ENCODE measurements around the gene HDAC4.

HDAC4 gene

GRCh38 chr2:239376351-239376750 is 24.5 kb downstream of the HDAC4 start:
- H3K4me1 ChIP-seq (ENCODE audit: control insufficient read depth, insufficient read depth, low read length) = peaks cover 5% of the 10 kb centered on the region; the same call in 1 of the 2 replicates
- H3K27ac ChIP-seq (ENCODE audit: low read length) = no peak overlapping the region
- DNase-seq (ENCODE audit: low read depth, low spot score) = no peak
- peaks cover 3% of the 10 kb centered on the region; the same call in 1 of the 2 replicates for H3K36me3 ChIP-seq (ENCODE audit: control insufficient read depth, insufficient read depth, low read length)
- no peaks in the 10 kb centered on the region for H3K9me3 ChIP-seq (ENCODE audit: control insufficient read depth, insufficient read depth, low read length)
- no peak overlapping the region for H3K4me3 ChIP-seq (ENCODE audit: low read length)
- WGBS (ENCODE audit: insufficient coverage, insufficient read length) = no CpG with 5 or more reads among the region's 13 CpGs
- H3K27me3 ChIP-seq (ENCODE audit: control insufficient read depth, insufficient read depth, low read length) = no peaks in the 10 kb centered on the region

GRCh38 chr2:239375278-239376061 is 25.4 kb downstream of the HDAC4 start:
- H3K4me3 ChIP-seq (ENCODE audit: low read length) = no peak overlapping the region
- no peak overlapping the region for H3K27ac ChIP-seq (ENCODE audit: low read length)
- no CpG with 5 or more reads among the region's 31 CpGs for WGBS (ENCODE audit: insufficient coverage, insufficient read length)
- peaks cover 3% of the 10 kb centered on the region; the same call in 1 of the 2 replicates for H3K36me3 ChIP-seq (ENCODE audit: control insufficient read depth, insufficient read depth, low read length)
- H3K9me3 ChIP-seq (ENCODE audit: control insufficient read depth, insufficient read depth, low read length) = no peaks in the 10 kb centered on the region
- DNase-seq (ENCODE audit: low read depth, low spot score) = no peak
- 0 out of 2 replicates have a peak, but pooled peaks cover 1% of the 10 kb centered on the region for H3K4me1 ChIP-seq (ENCODE audit: control insufficient read depth, insufficient read depth, low read length)
- no peaks in the 10 kb centered on the region for H3K27me3 ChIP-seq (ENCODE audit: control insufficient read depth, insufficient read depth, low read length)

- no peak overlapping the region for H3K4me3 ChIP-seq (ENCODE audit: low read length)
- no peaks in the 10 kb centered on the region for H3K27me3 ChIP-seq (ENCODE audit: control insufficient read depth, insufficient read depth, low read length)
- no peaks in the 10 kb centered on the region for H3K9me3 ChIP-seq (ENCODE audit: control insufficient read depth, insufficient read depth, low read length)
- DNase-seq (ENCODE audit: low read depth, low spot score) = no peak
- H3K27ac ChIP-seq (ENCODE audit: low read length) = no peak overlapping the region
- 0 out of 2 replicates have a peak, but pooled peaks cover 1% of the 10 kb centered on the region for H3K4me1 ChIP-seq (ENCODE audit: control insufficient read depth, insufficient read depth, low read length)
- WGBS (ENCODE audit: insufficient coverage, insufficient read length) = no CpG with 5 or more reads among the region's 13 CpGs
- H3K36me3 ChIP-seq (ENCODE audit: control insufficient read depth, insufficient read depth, low read length) = peaks cover 3% of the 10 kb centered on the region; the same call in 1 of the 2 replicates
Observed at GRCh38 chr2:239374896-239375277, 25.9 kb downstream of the HDAC4 start.

GRCh38 chr2:239372835-239373234 is 28.0 kb downstream of the HDAC4 start:
- Histone ChIP-seq H3K4me3 (ENCODE audit: low read length) (no peak overlapping the region), H3K4me1 (ENCODE audit: control insufficient read depth, insufficient read depth, low read length) (0 out of 2 replicates have a peak, but pooled peaks cover 1% of the 10 kb centered on the region), H3K27me3 (ENCODE audit: control insufficient read depth, insufficient read depth, low read length) (no peaks in the 10 kb centered on the region), H3K9me3 (ENCODE audit: control insufficient read depth, insufficient read depth, low read length) (no peaks in the 10 kb centered on the region), H3K36me3 (ENCODE audit: control insufficient read depth, insufficient read depth, low read length) (peaks cover 3% of the 10 kb centered on the region; the same call in 1 of the 2 replicates), H3K27ac (ENCODE audit: low read length) (no peak overlapping the region)
- DNase-seq (ENCODE audit: low read depth, low spot score) = no peak
- WGBS (ENCODE audit: insufficient coverage, insufficient read length) = no CpG with 5 or more reads among the region's 13 CpGs

- Histone ChIP-seq H3K4me1 (ENCODE audit: control insufficient read depth, insufficient read depth, low read length) (0 out of 2 replicates have a peak, but pooled peaks cover 1% of the 10 kb centered on the region), H3K27ac (ENCODE audit: low read length) (no peak overlapping the region), H3K4me3 (ENCODE audit: low read length) (no peak overlapping the region), H3K27me3 (ENCODE audit: control insufficient read depth, insufficient read depth, low read length) (no peaks in the 10 kb centered on the region), H3K36me3 (ENCODE audit: control insufficient read depth, insufficient read depth, low read length) (peaks cover 3% of the 10 kb centered on the region; the same call in 1 of the 2 replicates), H3K9me3 (ENCODE audit: control insufficient read depth, insufficient read depth, low read length) (no peaks in the 10 kb centered on the region)
- no CpG with 5 or more reads among the region's 34 CpGs for WGBS (ENCODE audit: insufficient coverage, insufficient read length)
- no peak for DNase-seq (ENCODE audit: low read depth, low spot score)
Observed at GRCh38 chr2:239371726-239372686, 28.8 kb downstream of the HDAC4 start.

- Histone ChIP-seq H3K27me3 (ENCODE audit: control insufficient read depth, insufficient read depth, low read length) (no peaks in the 10 kb centered on the region), H3K27ac (ENCODE audit: low read length) (no peak overlapping the region), H3K4me3 (ENCODE audit: low read length) (no peak overlapping the region), H3K4me1 (ENCODE audit: control insufficient read depth, insufficient read depth, low read length) (0 out of 2 replicates have a peak, but pooled peaks cover 1% of the 10 kb centered on the region), H3K9me3 (ENCODE audit: control insufficient read depth, insufficient read depth, low read length) (no peaks in the 10 kb centered on the region), H3K36me3 (ENCODE audit: control insufficient read depth, insufficient read depth, low read length) (peaks cover 3% of the 10 kb centered on the region; the same call in 1 of the 2 replicates)
- WGBS (ENCODE audit: insufficient coverage, insufficient read length) = 100% methylated on average over 6 of the region's 13 CpGs
- no peak for DNase-seq (ENCODE audit: low read depth, low spot score)
Observed at GRCh38 chr2:239370876-239371725, 29.7 kb downstream of the HDAC4 start.

- Histone ChIP-seq H3K27me3 (ENCODE audit: control insufficient read depth, insufficient read depth, low read length) (no peaks in the 10 kb centered on the region), H3K36me3 (ENCODE audit: control insufficient read depth, insufficient read depth, low read length) (peaks cover 2% of the 10 kb centered on the region; the same call in 1 of the 2 replicates), H3K9me3 (ENCODE audit: control insufficient read depth, insufficient read depth, low read length) (no peaks in the 10 kb centered on the region), H3K27ac (ENCODE audit: low read length) (no peak overlapping the region), H3K4me3 (ENCODE audit: low read length) (no peak overlapping the region), H3K4me1 (ENCODE audit: control insufficient read depth, insufficient read depth, low read length) (0 out of 2 replicates have a peak, but pooled peaks cover 1% of the 10 kb centered on the region)
- no peak for DNase-seq (ENCODE audit: low read depth, low spot score)
- WGBS (ENCODE audit: insufficient coverage, insufficient read length) = no CpG with 5 or more reads among the region's 9 CpGs
Observed at GRCh38 chr2:239370403-239370802, 30.4 kb downstream of the HDAC4 start.

- no peaks in the 10 kb centered on the region for H3K9me3 ChIP-seq (ENCODE audit: control insufficient read depth, insufficient read depth, low read length)
- H3K27ac ChIP-seq (ENCODE audit: low read length) = no peak overlapping the region
- no CpG with 5 or more reads among the region's 20 CpGs for WGBS (ENCODE audit: insufficient coverage, insufficient read length)
- DNase-seq (ENCODE audit: low read depth, low spot score) = no peak
- no peaks in the 10 kb centered on the region for H3K4me1 ChIP-seq (ENCODE audit: control insufficient read depth, insufficient read depth, low read length)
- no peak overlapping the region for H3K4me3 ChIP-seq (ENCODE audit: low read length)
- no peaks in the 10 kb centered on the region; the same call in 1 of the 2 replicates for H3K36me3 ChIP-seq (ENCODE audit: control insufficient read depth, insufficient read depth, low read length)
- no peaks in the 10 kb centered on the region for H3K27me3 ChIP-seq (ENCODE audit: control insufficient read depth, insufficient read depth, low read length)
Observed at GRCh38 chr2:239369631-239370161, 31.1 kb downstream of the HDAC4 start.

- no peak for DNase-seq (ENCODE audit: low read depth, low spot score)
- H3K9me3 ChIP-seq (ENCODE audit: control insufficient read depth, insufficient read depth, low read length) = no peaks in the 10 kb centered on the region
- no peaks in the 10 kb centered on the region; the same call in 1 of the 2 replicates for H3K36me3 ChIP-seq (ENCODE audit: control insufficient read depth, insufficient read depth, low read length)
- no peak overlapping the region for H3K27ac ChIP-seq (ENCODE audit: low read length)
- no CpG with 5 or more reads among the region's 20 CpGs for WGBS (ENCODE audit: insufficient coverage, insufficient read length)
- H3K4me3 ChIP-seq (ENCODE audit: low read length) = no peak overlapping the region
- no peaks in the 10 kb centered on the region for H3K27me3 ChIP-seq (ENCODE audit: control insufficient read depth, insufficient read depth, low read length)
- no peaks in the 10 kb centered on the region for H3K4me1 ChIP-seq (ENCODE audit: control insufficient read depth, insufficient read depth, low read length)
Observed at GRCh38 chr2:239368906-239369552, 31.8 kb downstream of the HDAC4 start.

Measured in iPS DF 6.9 (cell line).